ENCODE data around the gene FITM1.
"Not testable (repeated sequence)": the region's sequence is repeated elsewhere in the genome, so short reads cannot be mapped to it uniquely, and the experiment has no call there.

FITM1 gene

GRCh38 chr14:24093901-24094840 lies 36.3 kb upstream of the FITM1 start, which contains the start of gene PCK2:
Gene PCK2, plus strand, starts transcription at chr14:24094311. Its CDS starts 95 bp downstream, at chr14:24094406.
- H3K27ac Mint-ChIP-seq: peak within 1 kb of the TSS; percentile 97
- peaks cover 39% of the 10 kb centered on the region for H3K4me1 Mint-ChIP-seq
- peaks cover 4% of the 10 kb centered on the region for H3K36me3 Mint-ChIP-seq
- H3K9me3 Mint-ChIP-seq: no peaks in the 10 kb centered on the region
- H3K4me3 Mint-ChIP-seq: peak within 1 kb of the TSS; percentile 96
- H3K27me3 Mint-ChIP-seq: no peaks in the 10 kb centered on the region
- ATAC-seq: peak; percentile 81

DNA sequence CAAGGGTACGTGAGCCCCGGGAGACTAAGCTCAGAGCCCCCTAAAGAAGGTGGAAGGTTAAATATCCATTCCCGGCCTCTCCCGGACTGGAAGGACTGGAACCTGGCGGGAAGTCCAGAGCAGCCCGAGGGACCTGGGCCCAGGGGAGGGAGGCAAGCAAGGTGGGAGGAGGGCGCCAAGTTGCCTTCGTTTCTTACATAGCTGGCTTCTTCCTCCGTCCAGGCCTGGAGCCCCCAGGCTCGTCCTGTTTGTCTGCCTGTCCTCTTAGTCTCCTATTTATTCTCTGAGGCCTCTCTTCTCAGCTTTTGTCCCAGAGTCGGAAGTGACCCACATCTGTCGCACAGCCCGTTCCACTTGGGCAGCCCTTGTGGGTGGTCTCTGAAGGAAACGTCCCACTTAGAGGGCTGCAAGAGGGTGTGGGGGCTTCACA lies 35.6 kb upstream of the FITM1 start:
- Mint-ChIP-seq H3K27me3 (no peaks in the 10 kb centered on the region), H3K36me3 (peaks cover 8% of the 10 kb centered on the region), H3K27ac (peak overlapping the region; percentile 97), H3K9me3 (no peaks in the 10 kb centered on the region), H3K4me1 (peaks cover 39% of the 10 kb centered on the region), H3K4me3 (peak overlapping the region; percentile 96)
- ATAC-seq: peak; percentile 0

DNA sequence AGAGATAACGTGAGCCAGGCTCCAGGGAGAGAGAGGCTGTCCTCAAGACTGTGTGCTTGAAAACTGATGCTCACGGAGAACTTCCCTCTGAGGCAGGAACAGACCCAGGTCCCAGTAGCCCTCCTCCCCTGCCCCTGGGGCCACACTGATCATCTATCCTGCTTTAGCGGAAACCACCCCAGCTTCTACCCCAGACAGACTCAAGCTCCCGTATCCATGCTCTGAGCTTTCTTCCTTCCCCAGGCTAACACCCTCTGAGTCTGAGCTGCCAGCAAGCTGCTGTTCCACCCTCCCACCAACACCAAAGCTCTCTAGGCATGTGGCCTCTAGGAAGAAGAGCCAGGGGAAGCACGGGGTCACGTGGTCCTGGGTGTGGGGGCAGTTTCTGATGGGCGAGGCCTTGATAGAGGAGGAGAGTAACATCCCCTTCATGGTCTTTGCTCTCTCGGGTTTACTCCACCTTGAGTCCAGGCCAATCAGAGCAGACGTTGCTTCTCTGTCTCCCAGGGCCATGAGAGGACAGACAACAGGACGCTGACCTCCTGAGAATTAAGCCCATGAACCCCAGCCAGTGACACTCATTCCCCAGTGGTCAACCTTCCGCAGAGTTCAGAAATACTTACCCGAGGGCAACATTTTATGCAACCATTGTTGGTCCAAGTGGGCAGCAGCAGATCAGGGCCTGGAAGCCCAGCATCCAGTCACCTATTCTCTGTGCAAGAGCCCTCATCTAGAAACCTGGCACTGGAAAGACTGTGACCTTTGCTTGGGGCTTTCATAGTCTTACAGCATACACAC lies 35.0 kb upstream of the FITM1 start:
- peak overlapping the region; percentile 97 for H3K27ac Mint-ChIP-seq
- H3K4me1 Mint-ChIP-seq: peaks cover 35% of the 10 kb centered on the region
- H3K4me3 Mint-ChIP-seq: peak overlapping the region; percentile 96
- peak; percentile 87 for ATAC-seq
- peaks cover 13% of the 10 kb centered on the region for H3K36me3 Mint-ChIP-seq
- no peaks in the 10 kb centered on the region for H3K27me3 Mint-ChIP-seq
- no peaks in the 10 kb centered on the region for H3K9me3 Mint-ChIP-seq

GRCh38 chr14:24096545-24097181 lies 33.8 kb upstream of the FITM1 start:
- Mint-ChIP-seq H3K4me1 (peaks cover 30% of the 10 kb centered on the region), H3K27me3 (no peaks in the 10 kb centered on the region), H3K27ac (peak overlapping the region; percentile 97), H3K9me3 (no peaks in the 10 kb centered on the region), H3K4me3 (peak overlapping the region; percentile 27), H3K36me3 (peaks cover 13% of the 10 kb centered on the region)
- ATAC-seq: no peak

DNA sequence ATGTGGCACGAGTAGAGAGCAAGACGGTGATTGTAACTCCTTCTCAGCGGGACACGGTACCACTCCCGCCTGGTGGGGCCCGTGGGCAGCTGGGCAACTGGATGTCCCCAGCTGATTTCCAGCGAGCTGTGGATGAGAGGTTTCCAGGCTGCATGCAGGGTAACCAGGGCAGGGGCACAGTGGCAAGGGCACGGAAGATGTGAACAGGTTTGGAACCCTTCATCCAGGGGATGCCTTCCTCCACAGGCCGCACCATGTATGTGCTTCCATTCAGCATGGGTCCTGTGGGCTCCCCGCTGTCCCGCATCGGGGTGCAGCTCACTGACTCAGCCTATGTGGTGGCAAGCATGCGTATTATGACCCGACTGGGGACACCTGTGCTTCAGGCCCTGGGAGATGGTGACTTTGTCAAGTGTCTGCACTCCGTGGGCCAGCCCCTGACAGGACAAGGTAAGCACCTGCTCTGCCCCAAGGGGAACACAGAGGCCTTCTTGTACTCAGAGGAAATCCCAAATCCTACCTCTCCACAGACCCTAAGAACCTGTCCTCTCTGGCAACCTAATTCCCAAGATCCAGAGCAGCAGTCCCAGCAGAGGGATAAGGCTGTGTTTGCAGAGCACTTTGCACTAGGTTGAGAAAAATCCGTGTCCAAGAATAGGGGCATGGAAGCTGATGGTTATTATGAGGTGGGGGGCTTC lies 32.1 kb upstream of the FITM1 start:
- no peak for ATAC-seq
- Mint-ChIP-seq H3K4me3 (no peak overlapping the region), H3K4me1 (peaks cover 25% of the 10 kb centered on the region), H3K36me3 (peaks cover 22% of the 10 kb centered on the region), H3K27me3 (no peaks in the 10 kb centered on the region), H3K9me3 (no peaks in the 10 kb centered on the region), H3K27ac (no peak overlapping the region)

- Mint-ChIP-seq H3K4me3 (no peak overlapping the region), H3K9me3 (no peaks in the 10 kb centered on the region), H3K36me3 (peaks cover 30% of the 10 kb centered on the region), H3K4me1 (peaks cover 21% of the 10 kb centered on the region), H3K27ac (no peak overlapping the region), H3K27me3 (no peaks in the 10 kb centered on the region)
- ATAC-seq: no peak
Observed at GRCh38 chr14:24098927-24099813, 31.3 kb upstream of the FITM1 start.

- H3K36me3 Mint-ChIP-seq: peaks cover 38% of the 10 kb centered on the region
- H3K27me3 Mint-ChIP-seq: no peaks in the 10 kb centered on the region
- H3K9me3 Mint-ChIP-seq: no peaks in the 10 kb centered on the region
- H3K27ac Mint-ChIP-seq: no peak overlapping the region
- no peak overlapping the region for H3K4me3 Mint-ChIP-seq
- peaks cover 14% of the 10 kb centered on the region for H3K4me1 Mint-ChIP-seq
- ATAC-seq: no peak
Observed at GRCh38 chr14:24100197-24100981, 30.1 kb upstream of the FITM1 start.

DNA sequence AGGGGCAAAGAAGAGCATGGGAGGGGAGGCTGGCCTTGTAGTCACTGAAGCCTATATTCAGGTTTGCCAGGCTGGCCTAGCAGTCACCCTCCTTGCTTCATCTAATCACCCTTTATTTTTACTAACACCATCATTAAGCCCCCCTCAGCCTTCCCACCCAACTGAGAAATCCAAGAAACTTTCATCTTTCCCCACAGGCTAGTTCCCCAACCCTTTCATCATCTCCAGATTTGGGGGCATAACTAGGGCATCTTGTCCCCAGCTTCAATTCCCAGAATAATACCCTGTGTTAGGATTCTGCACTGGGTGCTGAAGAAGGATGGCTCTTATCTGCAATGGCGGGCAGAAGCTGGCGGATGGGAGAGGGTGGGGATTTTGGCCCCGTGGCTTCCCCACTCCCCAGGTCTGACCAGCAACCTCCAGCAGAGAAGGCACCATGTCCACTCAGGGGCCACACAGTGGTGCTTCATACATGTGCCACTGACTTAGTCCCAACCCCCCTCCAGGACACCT lies 29.4 kb upstream of the FITM1 start:
- peaks cover 37% of the 10 kb centered on the region for H3K36me3 Mint-ChIP-seq
- H3K27me3 Mint-ChIP-seq: no peaks in the 10 kb centered on the region
- H3K9me3 Mint-ChIP-seq: no peaks in the 10 kb centered on the region
- ATAC-seq: no peak
- H3K4me3 Mint-ChIP-seq: no peak overlapping the region
- peaks cover 11% of the 10 kb centered on the region for H3K4me1 Mint-ChIP-seq
- H3K27ac Mint-ChIP-seq: no peak overlapping the region

GRCh38 chr14:24102357-24103048 lies 28.0 kb upstream of the FITM1 start:
- Mint-ChIP-seq H3K27ac (no peak overlapping the region), H3K36me3 (peaks cover 37% of the 10 kb centered on the region)
- ATAC-seq: no peak

GRCh38 chr14:24103451-24103850 lies 27.0 kb upstream of the FITM1 start:
- no peaks in the 10 kb centered on the region for H3K27me3 Mint-ChIP-seq
- peaks cover 7% of the 10 kb centered on the region for H3K4me1 Mint-ChIP-seq
- no peaks in the 10 kb centered on the region for H3K9me3 Mint-ChIP-seq
- ATAC-seq: no peak
- no peak overlapping the region for H3K27ac Mint-ChIP-seq
- no peak overlapping the region for H3K4me3 Mint-ChIP-seq
- H3K36me3 Mint-ChIP-seq: peaks cover 37% of the 10 kb centered on the region

More at GRCh38 chr14:24102357-24103048, 28.0 kb upstream of the FITM1 start:
- Mint-ChIP-seq H3K27me3 (no peaks in the 10 kb centered on the region), H3K9me3 (no peaks in the 10 kb centered on the region), H3K4me3 (no peak overlapping the region), H3K4me1 (peaks cover 6% of the 10 kb centered on the region)

DNA sequence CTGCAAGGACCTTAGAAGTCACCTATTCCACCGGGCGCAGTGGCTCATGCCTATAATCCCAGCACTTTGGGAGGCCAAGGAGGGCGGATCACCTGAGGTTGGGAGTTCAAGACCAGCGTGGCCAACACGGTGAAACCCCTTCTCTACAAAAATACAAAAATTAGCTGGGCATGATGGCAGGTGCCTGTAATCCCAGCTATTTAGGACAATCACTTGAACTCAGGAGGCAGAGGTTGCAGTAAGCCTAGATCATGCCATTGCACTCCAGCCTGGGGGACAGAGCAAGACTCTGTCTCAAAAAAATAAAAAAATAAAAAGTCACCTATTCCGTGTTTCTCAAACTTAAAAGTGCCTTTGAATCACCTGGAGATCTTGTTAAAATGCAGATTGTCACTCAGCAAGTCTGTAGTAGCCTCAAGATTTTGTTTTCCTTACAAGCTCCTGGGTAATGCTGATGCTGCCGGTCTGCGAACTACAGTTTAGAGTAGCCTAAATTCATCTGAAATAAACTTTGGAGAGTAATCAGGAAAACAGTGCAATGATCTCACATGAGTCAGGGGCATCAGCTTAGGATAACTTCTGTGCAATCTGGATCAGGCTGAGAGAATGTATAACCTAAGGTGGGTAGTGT lies 24.7 kb upstream of the FITM1 start:
- not testable (repeated sequence) for ATAC-seq, H3K27me3 Mint-ChIP-seq, H3K9me3 Mint-ChIP-seq, H3K4me3 Mint-ChIP-seq
- H3K27ac Mint-ChIP-seq: peak overlapping the region; percentile 53
- H3K4me1 Mint-ChIP-seq: peaks cover 14% of the 10 kb centered on the region
- peaks cover 29% of the 10 kb centered on the region for H3K36me3 Mint-ChIP-seq

DNA sequence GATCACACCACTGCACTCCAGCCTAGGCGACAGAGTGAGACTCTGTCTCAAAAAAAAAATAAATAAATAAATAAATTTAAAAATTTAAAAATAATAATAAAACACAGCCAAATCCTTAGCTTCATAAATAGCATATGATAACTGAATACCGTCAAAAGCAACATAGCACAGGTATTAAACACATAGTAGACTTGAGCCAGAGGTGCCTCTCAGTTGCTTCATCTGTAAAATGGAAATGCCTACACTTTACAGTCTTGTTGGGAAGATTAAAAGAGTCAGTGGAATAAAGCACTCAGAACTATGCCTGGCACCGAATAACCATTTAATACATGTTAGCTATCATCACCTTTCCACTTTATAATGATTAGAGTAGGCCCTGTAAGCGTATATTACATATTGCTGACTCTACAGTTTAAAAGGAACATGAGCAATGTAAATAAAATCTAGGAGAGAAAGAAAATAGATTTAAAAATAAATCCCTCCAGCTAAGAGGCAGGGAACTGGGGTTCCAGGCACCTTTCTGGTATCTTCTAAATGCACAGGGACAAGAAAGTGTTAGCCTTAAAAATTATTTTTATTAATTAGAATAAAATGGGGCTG lies 23.7 kb upstream of the FITM1 start:
- H3K4me1 Mint-ChIP-seq: peaks cover 14% of the 10 kb centered on the region
- H3K27me3 Mint-ChIP-seq: no peaks in the 10 kb centered on the region
- H3K36me3 Mint-ChIP-seq: peaks cover 29% of the 10 kb centered on the region
- ATAC-seq: no peak
- H3K27ac Mint-ChIP-seq: peak overlapping the region; percentile 53
- no peaks in the 10 kb centered on the region for H3K9me3 Mint-ChIP-seq
- H3K4me3 Mint-ChIP-seq: no peak overlapping the region

Measured in stimulated activated memory B cell treated with anti-CD40 and anti-IgM and Interleukin-4, amounts not matched to agents 10 μg/mL and 1 μg/mL and 100 μg/mL, for 72 hours (primary cell).